GF-D8 (cell line): ENCODE data around the gene ATOSA.

Experiments used
- DNase-seq: peaks from one replicate; lab custom pipeline; 2025; lab: John Stamatoyannopoulos, UW

ATOSA gene

GRCh38 chr15:52683580-52683979 lies 4.4 kb upstream of the ATOSA start:
- DNase-seq, result no peak

- no peak for DNase-seq
Observed at GRCh38 chr15:52682781-52683180, 3.6 kb upstream of the ATOSA start.

GRCh38 chr15:52682200-52682599 lies 3.0 kb upstream of the ATOSA start:
- DNase-seq, result no peak

DNA sequence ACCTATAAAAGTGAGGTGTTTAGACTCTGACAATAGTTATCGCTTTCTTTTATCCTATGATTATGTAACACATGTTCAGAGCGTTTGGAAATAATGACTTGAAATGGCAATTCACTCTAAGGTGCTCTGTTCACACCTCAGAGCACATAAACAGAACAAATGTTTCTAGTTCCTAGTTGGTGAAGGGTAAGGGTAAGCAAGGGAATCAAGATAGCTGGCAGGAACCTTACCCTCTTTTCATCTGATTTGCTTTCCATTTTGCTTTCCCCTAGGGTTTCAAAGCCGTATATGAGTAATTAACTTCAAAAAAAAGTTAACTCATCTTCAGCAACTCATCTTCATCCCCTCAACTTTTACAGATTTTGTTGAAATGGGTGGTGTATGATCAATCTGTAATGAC lies 2.3 kb upstream of the ATOSA start:
- no peak for DNase-seq

GRCh38 chr15:52680761-52681160 lies 1.6 kb upstream of the ATOSA start:
- no peak for DNase-seq

DNA sequence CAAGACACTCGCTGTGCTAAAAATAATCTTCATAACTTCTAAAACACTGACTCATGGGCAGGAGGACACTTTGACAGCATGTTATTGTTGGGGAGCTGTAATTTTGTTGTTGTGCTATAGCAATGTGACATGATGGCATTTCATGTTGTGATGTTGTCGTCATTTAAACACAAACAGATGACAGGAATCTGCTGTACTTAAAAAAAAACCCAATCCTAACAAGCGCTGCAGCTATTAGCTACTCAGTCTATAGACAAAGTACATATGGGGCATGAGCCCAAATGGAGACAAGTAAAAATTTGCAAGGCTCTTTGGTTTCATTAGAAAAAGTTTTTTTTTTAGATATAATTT lies 828 bp upstream of the ATOSA start:
- DNase-seq, result no peak

DNA sequence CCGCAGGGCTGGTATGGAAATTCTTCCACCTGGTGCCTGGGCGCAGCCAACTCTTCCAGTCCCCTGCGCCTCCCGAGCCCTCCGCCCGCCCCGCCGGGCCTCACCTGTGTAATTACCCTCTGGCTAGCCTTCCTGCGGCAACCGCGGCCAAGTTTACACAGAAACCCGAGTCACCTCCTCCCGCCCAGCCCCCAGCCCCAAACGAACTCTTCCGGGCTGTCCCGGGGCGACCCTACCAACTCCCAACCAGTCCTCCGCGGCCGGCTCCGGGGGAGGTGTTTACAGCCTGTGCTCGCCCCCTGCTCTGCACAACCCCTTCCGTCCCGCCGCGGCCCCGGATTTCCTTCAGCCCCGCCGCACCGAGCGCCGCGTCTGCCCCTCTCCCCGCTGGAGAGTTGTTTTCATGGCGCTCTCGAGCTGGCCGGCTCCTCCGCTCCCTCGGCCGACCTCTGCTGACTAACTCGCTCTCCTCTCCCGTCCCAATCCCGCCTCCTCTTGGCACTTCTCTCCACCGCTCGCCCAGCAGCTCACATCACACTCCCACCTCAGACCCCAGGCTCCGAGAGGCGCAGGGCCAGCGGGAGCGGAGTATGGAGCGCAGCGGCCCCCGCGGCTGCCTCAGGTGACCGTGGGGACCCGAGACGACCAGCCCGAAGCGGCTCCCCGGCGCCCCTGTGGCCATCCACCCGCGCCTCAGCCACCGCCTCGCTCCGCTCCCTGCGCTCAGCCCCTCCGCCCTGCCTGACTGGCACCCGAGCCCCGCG lies 538 bp downstream of the ATOSA start:
- DNase-seq, result no peak

GRCh38 chr15:52677593-52678467 lies 1.4 kb downstream of the ATOSA start:
- DNase-seq, result peak; percentile 28

DNA sequence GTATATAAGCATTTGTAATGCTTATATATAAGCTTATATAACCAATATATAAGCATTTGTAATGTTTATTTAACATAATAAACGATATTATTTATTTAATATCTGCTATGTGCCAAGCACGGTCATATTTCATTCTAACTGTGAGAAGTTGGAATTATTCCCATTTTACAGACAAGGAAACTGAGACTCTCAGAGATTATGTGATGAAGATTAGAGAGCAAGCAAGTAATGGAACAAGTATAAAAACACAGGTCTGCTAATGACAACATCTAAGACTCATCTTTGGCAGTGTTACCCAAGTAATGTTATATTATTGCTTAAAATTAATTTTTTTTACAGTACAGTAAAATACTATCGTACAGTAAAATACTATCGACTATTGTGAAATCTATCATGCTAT lies 4.4 kb downstream of the ATOSA start:
- no peak for DNase-seq

- DNase-seq, result no peak
Observed at GRCh38 chr15:52673734-52674133, 5.5 kb downstream of the ATOSA start.

GRCh38 chr15:52673312-52673711 lies 5.9 kb downstream of the ATOSA start:
- DNase-seq, result no peak

DNA sequence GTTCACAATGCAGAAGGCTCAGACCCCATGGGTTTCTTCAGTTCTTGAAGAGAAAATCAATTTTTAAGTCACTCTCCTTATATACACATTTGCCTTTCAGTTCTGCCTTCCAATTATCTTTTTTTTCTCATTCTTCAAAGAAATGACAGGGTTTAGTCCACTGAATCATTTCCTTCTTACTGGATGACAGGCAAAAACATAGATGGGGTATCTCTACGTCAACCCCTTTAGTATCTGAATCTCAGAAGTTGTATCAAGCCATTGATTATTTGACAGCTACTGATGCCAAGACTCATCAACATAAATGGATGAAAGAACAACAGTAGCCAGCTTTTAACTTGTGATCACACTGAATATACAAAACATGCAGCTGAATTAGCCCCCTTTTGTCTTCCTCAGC lies 6.5 kb downstream of the ATOSA start:
- DNase-seq, result no peak

DNA sequence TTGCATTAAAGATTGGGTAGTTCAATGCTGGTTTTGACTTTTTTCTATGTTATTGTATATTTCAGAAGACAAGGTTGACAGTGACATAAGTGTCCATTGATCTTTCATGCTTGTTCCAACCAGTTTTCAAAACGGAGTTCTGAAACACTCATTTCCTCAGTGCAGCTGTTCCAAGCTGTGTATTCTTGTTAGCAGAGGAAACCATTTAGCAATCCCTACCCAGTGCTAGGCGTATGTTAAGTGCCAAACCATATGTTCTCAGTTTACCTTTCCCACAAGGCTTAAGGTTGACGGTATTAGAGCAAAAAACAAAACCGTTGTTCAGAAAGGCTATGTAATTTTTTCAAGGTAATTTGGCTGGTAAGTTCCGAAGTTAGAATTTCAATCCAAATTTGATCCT lies 9.1 kb downstream of the ATOSA start:
- DNase-seq, result no peak

- DNase-seq, result no peak
Observed at GRCh38 chr15:52668133-52668532, 11.1 kb downstream of the ATOSA start.

DNA sequence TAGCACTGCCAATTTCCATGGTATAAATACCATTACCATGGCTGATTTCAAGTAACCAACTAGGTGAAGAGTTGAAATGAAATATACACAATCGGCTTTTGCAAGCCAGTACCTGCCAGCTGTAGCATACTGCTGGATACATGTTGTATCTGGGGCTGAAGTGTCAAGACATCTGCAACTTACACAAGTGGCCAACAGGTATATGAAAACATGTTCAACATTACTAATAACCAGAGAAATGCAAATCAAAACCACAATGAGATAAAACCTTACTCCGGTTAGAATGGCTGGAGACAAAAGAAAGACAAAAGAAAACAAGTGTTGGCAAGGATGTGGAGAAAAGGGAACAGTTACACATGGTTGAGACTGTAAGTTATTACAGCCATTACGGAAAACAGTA lies 11.6 kb downstream of the ATOSA start:
- no peak for DNase-seq

- no peak for DNase-seq
Observed at GRCh38 chr15:52663536-52664294, 15.5 kb downstream of the ATOSA start.

DNA sequence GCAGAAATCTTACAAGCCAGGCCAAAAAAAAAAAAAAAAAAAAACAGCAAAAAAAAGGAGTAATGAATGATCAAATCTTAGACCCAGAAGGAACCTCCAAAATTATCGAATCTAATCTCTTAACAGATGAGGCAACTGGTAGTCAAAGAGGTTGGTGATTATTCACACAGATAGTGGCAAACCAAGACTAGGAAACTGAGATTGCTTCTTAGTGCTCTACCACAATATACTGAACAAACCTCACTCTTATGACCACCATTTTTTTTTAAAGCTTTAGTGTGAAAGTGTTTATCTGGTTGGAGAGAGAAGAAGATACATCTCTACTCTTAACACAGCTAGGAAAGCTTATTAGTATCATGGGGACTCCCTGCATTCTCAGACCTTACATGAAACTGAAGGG lies 17.3 kb downstream of the ATOSA start:
- DNase-seq, result no peak

GRCh38 chr15:52660192-52660591 lies 19.0 kb downstream of the ATOSA start:
- DNase-seq, result no peak

- no peak for DNase-seq
Observed at GRCh38 chr15:52658955-52659354, 20.2 kb downstream of the ATOSA start.

DNA sequence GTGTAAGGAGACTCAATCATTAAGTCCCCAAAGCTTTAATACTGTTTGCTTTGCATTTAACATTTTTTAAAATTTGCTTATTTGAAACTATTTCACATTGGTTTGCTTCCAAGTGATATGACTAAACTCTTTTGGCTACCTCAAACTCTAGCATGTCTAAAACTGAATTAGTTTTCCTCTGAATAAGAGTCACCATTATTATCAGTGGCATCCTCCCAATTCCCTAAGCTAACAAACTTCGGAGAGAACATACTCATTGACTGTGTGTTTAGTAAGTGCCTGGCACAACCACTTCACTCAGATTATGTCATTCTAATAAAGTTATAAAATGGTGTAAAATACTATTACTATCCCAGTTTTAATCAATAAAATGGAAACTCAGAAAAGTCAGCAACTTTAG lies 21.9 kb downstream of the ATOSA start:
- no peak for DNase-seq

DNA sequence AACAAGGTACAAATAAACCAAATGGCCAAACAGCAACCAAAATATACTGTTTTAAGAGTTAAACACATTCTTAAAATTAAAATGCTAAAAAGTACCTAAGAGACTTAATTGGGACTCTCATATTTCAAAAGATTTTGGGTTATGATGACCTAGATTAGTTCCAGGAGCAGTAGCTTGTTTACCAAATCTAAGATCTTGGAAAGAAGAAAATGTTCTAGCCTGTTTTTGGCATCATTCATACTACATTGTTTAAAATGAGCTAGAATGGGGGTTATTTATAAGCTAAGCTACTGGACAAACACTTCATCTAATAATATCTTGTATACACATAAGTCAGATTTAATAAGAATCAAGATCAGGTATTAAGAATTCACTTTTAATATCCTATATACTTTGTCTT lies 22.8 kb downstream of the ATOSA start:
- no peak for DNase-seq

- DNase-seq, result no peak
Observed at GRCh38 chr15:52653431-52653964, 25.7 kb downstream of the ATOSA start.

DNA sequence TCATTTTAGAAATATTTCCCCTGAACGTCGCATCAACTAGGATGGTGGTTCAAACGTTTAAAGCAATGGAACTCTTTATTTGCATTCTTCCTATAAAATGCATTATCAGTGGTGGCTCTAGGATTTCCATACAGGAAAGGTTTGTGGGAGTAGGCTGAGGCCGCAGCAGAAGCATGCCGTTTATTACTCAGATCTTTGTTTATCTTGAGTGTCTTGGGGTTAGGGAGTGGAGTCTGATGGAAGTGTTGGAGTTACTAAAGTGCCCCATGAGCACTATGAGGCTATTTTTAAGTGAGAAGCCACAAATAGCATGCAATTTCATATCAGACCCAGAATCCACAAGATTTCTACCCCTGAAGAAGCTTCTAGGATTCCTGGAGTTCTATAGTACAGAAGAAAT lies 26.2 kb downstream of the ATOSA start:
- DNase-seq, result no peak
